Spleen (tissue), 11 donors: ENCODE results near the gene PLCB1. TPM values are rescaled to one million over a fixed set of nuclear protein-coding genes. Genes with fewer than 3 reads are reported as not detected.

Experiments
- DNase-seq: peaks from one replicate; pipeline ENCODE4 v3.0.0-alpha.2; 2020
- H3K27ac ChIP-seq, 8 donors: fragments of 200-600 bp; sonication (generic) in 7 of 8; 1 replicate in 4 of 8; 2 replicates in 4 of 8; pipeline versions ENCODE4 v1.5.0 to v1.8.0; 2016 to 2021; ENCODE audit warnings: inconsistent platforms in 4 of 8, mild to moderate bottlenecking in 4 of 8, moderate library complexity in 1 of 8
- H3K27me3 ChIP-seq, 7 donors: fragments of 200-600 bp; sonication (generic) in 6 of 7; replicated peaks in 1 of 7; 1 replicate in 4 of 7; 2 replicates in 3 of 7; pipeline versions ENCODE4 v1.5.0 to v1.8.0; 2016 to 2021; ENCODE audit warnings: inconsistent platforms in 3 of 7, mild to moderate bottlenecking in 1 of 7
- H3K36me3 ChIP-seq, 6 donors: fragments of 200-600 bp; sonication (generic) in 5 of 6; 1 replicate in 4 of 6; 2 replicates in 2 of 6; pipeline versions ENCODE4 v1.5.0 to v1.8.0; 2016 to 2021; ENCODE audit warnings: inconsistent platforms in 2 of 6
- H3K4me1 ChIP-seq, 6 donors: fragments of 200-600 bp; sonication (generic) in 5 of 6; 1 replicate in 3 of 6; 2 replicates in 3 of 6; pipeline versions ENCODE4 v1.5.0 to v1.8.0; 2016 to 2021; ENCODE audit warnings: inconsistent platforms in 3 of 6
- H3K4me3 ChIP-seq, 8 donors: fragments of 200-600 bp; sonication (generic) in 7 of 8; 1 replicate in 4 of 8; 2 replicates in 4 of 8; pipeline versions ENCODE4 v1.5.0 to v1.8.0; 2016 to 2021; ENCODE audit warnings: inconsistent platforms in 4 of 8, mild to moderate bottlenecking in 4 of 8, moderate library complexity in 2 of 8
- H3K9me3 ChIP-seq, 8 donors: fragments of 200-600 bp; sonication (generic) in 7 of 8; 1 replicate in 4 of 8; 2 replicates in 4 of 8; pipeline versions ENCODE4 v1.5.0 to v1.8.0; 2016 to 2021; ENCODE audit warnings: inconsistent platforms in 4 of 8
- CTCF ChIP-seq, 11 experiments: fragments of 200-600 bp in 7 of 11; fragments of 450-650 bp in 4 of 11; sonication (generic) in 4 of 11; IDR thresholded peaks in 8 of 11; conservative IDR thresholded peaks in 3 of 11; 1 replicate in 7 of 11; 2 replicates in 4 of 11; pipeline versions ENCODE4 v1.4.0 to v1.8.0; 2016 to 2021; ENCODE audit warnings: antibody characterized with exemption in 11 of 11, inconsistent platforms in 4 of 11, mild to moderate bottlenecking in 1 of 11
- POLR2A ChIP-seq, 3 donors: fragments of 450-650 bp; IDR thresholded peaks; one replicate each; pipeline ENCODE4 v1.5.1; 2017; ENCODE audit warnings: antibody characterized with exemption in 3 of 3, mild to moderate bottlenecking in 1 of 3
- POLR2AphosphoS5 ChIP-seq, 3 donors: sonication (generic); formaldehyde crosslinking; IDR thresholded peaks; one replicate each; pipeline ENCODE4 v1.5.1; 2017; ENCODE audit warnings: antibody characterized with exemption in 3 of 3
- WGBS, 5 donors: extraction: QIAGEN DNeasy Blood & Tissue Kit in 3 of 5; methylation state at CpG; one replicate each; pipeline versions ENCODE4 v1.1.5 to v1.1.7; 2013 to 2018; 5-methylcytosine and 5-hydroxymethylcytosine counted together
- intact Hi-C: fragments of 100-400 bp; cut with DNase I; formaldehyde crosslinking; loops from one replicate; pipeline ENCODE4 v1.15.0; 2023; ENCODE audit warnings: low total_unique reads
- polyA plus RNA-seq, 3 donors: library from polyadenylated mRNA; stranded (reverse); fragments of 200-250 nt; gene quantifications; one replicate each; pipeline ENCODE4 v1.2.1, GENCODE V29; 2013
- total RNA-seq, 7 donors: library from RNA; depleted of rRNA in 3 of 7; stranded (reverse); fragments of >200 nt in 3 of 7; fragmentation: NEBNext Ultra II Directional in 4 of 7; extraction: Animal tissue kit (Norgen Biotek cat#: 25700) in 4 of 7; gene quantifications; one replicate each; pipeline versions ENCODE4 v1.1.0 to v1.2.1, GENCODE V29; 2016 to 2021
- donor health status: healthy with polysubstance abuse.
- donor health status: DM: no; HTN: no; CAD: no; lungs with moderate emphysema.
- donor health status: DM: no; HTN: no; CAD: no.
- donor health status: Bipolar disorder and iron deficiency.
- donor health status: healthy.
- donor health status: DM: no; HTN: no; CAD: no.
- donor health status: DM: yes; HTN: yes; CAD: no.

PLCB1 gene
- total and polyA plus RNA-seq, 10 donors: 1.0 to 33.7 (median 16.2) TPM

GRCh38 chr20:8428988-8429387, 296.9 kb downstream of the PLCB1 start:
- Histone ChIP-seq H3K9me3 (no peaks in the 10 kb centered on the region), H3K27me3 (no peaks in the 10 kb centered on the region), H3K4me3 (peak overlapping the region in 1 of 8 donors; percentile 39), H3K36me3 (no peaks in the 10 kb centered on the region), H3K4me1 (peaks cover 0 to 82% (median 25%) of the 10 kb centered on the region in 6 donors), H3K27ac (peak overlapping the region in 5 of 8 donors; percentile 65 to 90 (median 86))
- intact Hi-C loops: no loop called here
- no peak for DNase-seq
- 54 to 76% (median 68%) methylated on average over 3 of the region's 3 CpGs for WGBS, 5 donors
- no peak for TF ChIP-seq CTCF (IDR thresholded peaks at IDR 0.05 in 8 of 11, conservative IDR thresholded peaks at IDR 0.05 in 3 of 11)
- TF ChIP-seq POLR2AphosphoS5 (IDR thresholded peaks at IDR 0.05): no peak
- TF ChIP-seq POLR2A (IDR thresholded peaks at IDR 0.05): no peak

GRCh38 chr20:8431538-8432434, 299.7 kb downstream of the PLCB1 start:
- H3K9me3 ChIP-seq: no peaks in the 10 kb centered on the region
- TF ChIP-seq POLR2AphosphoS5 (IDR thresholded peaks at IDR 0.05) (no peak), CTCF (IDR thresholded peaks at IDR 0.05 in 8 of 11, conservative IDR thresholded peaks at IDR 0.05 in 3 of 11) (no peak), POLR2A (IDR thresholded peaks at IDR 0.05) (no peak)
- no peaks in the 10 kb centered on the region for H3K36me3 ChIP-seq
- peak overlapping the region in 4 of 8 donors; percentile 66 to 88 (median 82) for H3K27ac ChIP-seq
- WGBS, 5 donors: 58 to 84% (median 77%) methylated on average over 11 of the region's 11 CpGs
- H3K4me3 ChIP-seq: no peak overlapping the region
- intact Hi-C loops: no loop called here
- H3K4me1 ChIP-seq: peaks cover 0 to 76% (median 11%) of the 10 kb centered on the region in 6 donors
- DNase-seq: no peak
- no peaks in the 10 kb centered on the region for H3K27me3 ChIP-seq

GRCh38 chr20:8432435-8433148, 300.5 kb downstream of the PLCB1 start:
- intact Hi-C loops: no loop called here
- no peak for TF ChIP-seq POLR2AphosphoS5 (IDR thresholded peaks at IDR 0.05)
- TF ChIP-seq POLR2A (IDR thresholded peaks at IDR 0.05): no peak
- TF ChIP-seq CTCF (IDR thresholded peaks at IDR 0.05 in 8 of 11, conservative IDR thresholded peaks at IDR 0.05 in 3 of 11): no peak
- WGBS, 5 donors: 55 to 81% (median 69%) methylated on average over 7 of the region's 7 CpGs
- DNase-seq: no peak
- Histone ChIP-seq H3K36me3 (no peaks in the 10 kb centered on the region), H3K4me1 (peaks cover 0 to 68% (median 11%) of the 10 kb centered on the region in 6 donors), H3K27me3 (no peaks in the 10 kb centered on the region), H3K9me3 (no peaks in the 10 kb centered on the region), H3K27ac (peak overlapping the region in 6 of 8 donors; percentile 44 to 88 (median 74)), H3K4me3 (no peak overlapping the region)

- Histone ChIP-seq H3K36me3 (no peaks in the 10 kb centered on the region), H3K27me3 (no peaks in the 10 kb centered on the region), H3K27ac (peak overlapping the region in 6 of 8 donors; percentile 44 to 88 (median 74)), H3K4me1 (peaks cover 0 to 61% (median 11%) of the 10 kb centered on the region in 6 donors), H3K4me3 (no peak overlapping the region), H3K9me3 (no peaks in the 10 kb centered on the region)
- TF ChIP-seq POLR2AphosphoS5 (IDR thresholded peaks at IDR 0.05) (no peak), CTCF (IDR thresholded peaks at IDR 0.05 in 8 of 11, conservative IDR thresholded peaks at IDR 0.05 in 3 of 11) (no peak), POLR2A (IDR thresholded peaks at IDR 0.05) (no peak)
- no peak for DNase-seq
- 43 to 67% (median 49%) methylated on average over 3 of the region's 3 CpGs for WGBS, 5 donors
- intact Hi-C loops: no loop called here
Observed at GRCh38 chr20:8433291-8433690, 301.2 kb downstream of the PLCB1 start.
